Breast epithelium (tissue), 3 donors: Measurements from ENCODE around the gene TEX22.

ENCODE experiments used
- CTCF ChIP-seq, 3 donors: fragments of 450-650 bp; IDR thresholded peaks; one replicate each; pipeline ENCODE4 v1.5.1; 2016 to 2017; ENCODE audit warnings: antibody characterized with exemption in 3 of 3, mild to moderate bottlenecking in 3 of 3, moderate library complexity in 3 of 3
- POLR2A ChIP-seq: fragments of 450-650 bp; IDR thresholded peaks from one replicate; pipeline ENCODE4 v1.6.1; 2016; ENCODE audit warnings: antibody characterized with exemption, mild to moderate bottlenecking, moderate library complexity
- POLR2AphosphoS5 ChIP-seq, 3 donors: sonication (generic); formaldehyde crosslinking; IDR thresholded peaks; one replicate each; pipeline ENCODE4 v1.6.1; 2017; ENCODE audit warnings: antibody characterized with exemption in 3 of 3

GRCh38 chr14:105386581-105387529, 11.5 kb upstream of the TEX22 start:
- TF ChIP-seq POLR2A, result no peak
- TF ChIP-seq CTCF (IDR thresholded peaks at IDR 0.05), result no peak
- no peak for TF ChIP-seq POLR2AphosphoS5 (IDR thresholded peaks at IDR 0.05)
